ENCODE measurements around the gene ZNF565. TPM values are rescaled to one million over a fixed set of nuclear protein-coding genes. Genes with fewer than 3 reads are reported as not detected.

ZNF565 gene
- total and polyA plus RNA-seq, 2 of the 13 experiments (the other 11 are each of a cell fraction or from before 2014, with no cell fraction given) = 1.8 to 5.2 TPM

DNA sequence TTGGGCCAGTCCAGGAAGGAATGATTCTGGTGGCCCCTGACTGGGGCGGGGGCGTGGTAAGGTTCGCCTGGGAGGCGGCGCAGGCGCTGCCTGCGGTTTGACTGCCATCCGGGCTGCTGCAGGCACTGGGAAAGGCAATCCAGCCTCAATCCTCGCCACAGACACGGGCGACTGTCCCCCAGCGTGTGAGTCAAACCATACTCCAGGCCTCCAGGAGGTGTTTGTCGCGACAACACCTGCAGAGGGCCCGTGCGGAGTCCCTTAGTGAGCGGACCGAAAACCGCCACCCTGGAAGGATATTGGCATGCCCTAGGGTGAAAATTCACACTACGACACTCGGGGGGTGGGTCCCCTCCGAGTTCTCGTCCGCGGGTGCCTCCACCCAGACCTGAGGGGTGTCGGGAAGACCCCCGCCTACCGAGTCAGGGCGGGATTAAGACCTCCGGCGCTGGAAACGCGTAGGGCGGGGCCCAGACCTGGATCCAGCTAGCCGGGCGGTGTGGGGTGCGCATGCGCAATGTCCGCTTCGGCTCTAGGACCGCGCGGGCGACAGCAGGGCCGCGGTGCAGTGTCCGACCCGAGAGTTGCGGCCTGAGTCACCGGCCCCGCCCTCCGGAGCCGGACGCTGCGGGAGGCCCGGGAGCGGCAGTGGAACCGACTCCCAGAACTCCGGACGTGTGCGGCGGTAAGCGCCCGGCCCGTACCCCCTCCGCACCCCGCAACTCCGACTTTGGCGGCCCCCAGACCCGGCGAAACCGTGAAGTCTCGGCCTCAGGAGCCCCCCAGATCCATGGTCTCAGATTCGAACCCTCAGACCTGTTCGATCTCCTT lies 74.8 kb downstream of the ZNF565 start, which contains the start of gene CAPNS1 (continued):
- TF ChIP-seq FOXC1 (CRISPR knock-in tag; IDR thresholded peaks at IDR 0.05; ENCODE audit: borderline replicate concordance) (peak; percentile 72; the same call in 1 of the 2 replicates), ZNF142 (CRISPR knock-in tag; IDR thresholded peaks at IDR 0.05) (0 out of 2 replicates have a peak, but pooled peaks have one; percentile 44), RORA (CRISPR knock-in tag; IDR thresholded peaks at IDR 0.05) (no peak), ZNF878 (CRISPR knock-in tag; IDR thresholded peaks at IDR 0.05) (no peak), ETV5 (CRISPR knock-in tag; IDR thresholded peaks at IDR 0.05; ENCODE audit: borderline replicate concordance) (peak; percentile 75; the same call in 1 of the 2 replicates), KMT2B (CRISPR knock-in tag; IDR thresholded peaks at IDR 0.05) (peak; percentile 27; the same call in 1 of the 2 replicates), ZNF232 (CRISPR knock-in tag; IDR thresholded peaks at IDR 0.05; ENCODE audit: borderline replicate concordance) (peak; percentile 81; the same call in 1 of the 2 replicates), ZNF124 (CRISPR knock-in tag; IDR thresholded peaks at IDR 0.05) (no peak), SALL2 (CRISPR knock-in tag; IDR thresholded peaks at IDR 0.05) (peak; percentile 67), SMARCE1 (IDR thresholded peaks at IDR 0.05; ENCODE audit: borderline replicate concordance) (no peak), ZFP36 (IDR thresholded peaks at IDR 0.05; ENCODE audit: borderline replicate concordance, low read depth, low read length, partially characterized antibody) (no peak), MBD4 (IDR thresholded peaks at IDR 0.05; ENCODE audit: borderline replicate concordance, low read length) (no peak), ZNF713 (CRISPR knock-in tag; IDR thresholded peaks at IDR 0.05) (0 out of 2 replicates have a peak, but pooled peaks have one; percentile 90), RFXAP (CRISPR knock-in tag; IDR thresholded peaks at IDR 0.05; ENCODE audit: borderline replicate concordance) (peak; percentile 41; the same call in 1 of the 2 replicates)
- TF ChIP-seq, protein P1, sequence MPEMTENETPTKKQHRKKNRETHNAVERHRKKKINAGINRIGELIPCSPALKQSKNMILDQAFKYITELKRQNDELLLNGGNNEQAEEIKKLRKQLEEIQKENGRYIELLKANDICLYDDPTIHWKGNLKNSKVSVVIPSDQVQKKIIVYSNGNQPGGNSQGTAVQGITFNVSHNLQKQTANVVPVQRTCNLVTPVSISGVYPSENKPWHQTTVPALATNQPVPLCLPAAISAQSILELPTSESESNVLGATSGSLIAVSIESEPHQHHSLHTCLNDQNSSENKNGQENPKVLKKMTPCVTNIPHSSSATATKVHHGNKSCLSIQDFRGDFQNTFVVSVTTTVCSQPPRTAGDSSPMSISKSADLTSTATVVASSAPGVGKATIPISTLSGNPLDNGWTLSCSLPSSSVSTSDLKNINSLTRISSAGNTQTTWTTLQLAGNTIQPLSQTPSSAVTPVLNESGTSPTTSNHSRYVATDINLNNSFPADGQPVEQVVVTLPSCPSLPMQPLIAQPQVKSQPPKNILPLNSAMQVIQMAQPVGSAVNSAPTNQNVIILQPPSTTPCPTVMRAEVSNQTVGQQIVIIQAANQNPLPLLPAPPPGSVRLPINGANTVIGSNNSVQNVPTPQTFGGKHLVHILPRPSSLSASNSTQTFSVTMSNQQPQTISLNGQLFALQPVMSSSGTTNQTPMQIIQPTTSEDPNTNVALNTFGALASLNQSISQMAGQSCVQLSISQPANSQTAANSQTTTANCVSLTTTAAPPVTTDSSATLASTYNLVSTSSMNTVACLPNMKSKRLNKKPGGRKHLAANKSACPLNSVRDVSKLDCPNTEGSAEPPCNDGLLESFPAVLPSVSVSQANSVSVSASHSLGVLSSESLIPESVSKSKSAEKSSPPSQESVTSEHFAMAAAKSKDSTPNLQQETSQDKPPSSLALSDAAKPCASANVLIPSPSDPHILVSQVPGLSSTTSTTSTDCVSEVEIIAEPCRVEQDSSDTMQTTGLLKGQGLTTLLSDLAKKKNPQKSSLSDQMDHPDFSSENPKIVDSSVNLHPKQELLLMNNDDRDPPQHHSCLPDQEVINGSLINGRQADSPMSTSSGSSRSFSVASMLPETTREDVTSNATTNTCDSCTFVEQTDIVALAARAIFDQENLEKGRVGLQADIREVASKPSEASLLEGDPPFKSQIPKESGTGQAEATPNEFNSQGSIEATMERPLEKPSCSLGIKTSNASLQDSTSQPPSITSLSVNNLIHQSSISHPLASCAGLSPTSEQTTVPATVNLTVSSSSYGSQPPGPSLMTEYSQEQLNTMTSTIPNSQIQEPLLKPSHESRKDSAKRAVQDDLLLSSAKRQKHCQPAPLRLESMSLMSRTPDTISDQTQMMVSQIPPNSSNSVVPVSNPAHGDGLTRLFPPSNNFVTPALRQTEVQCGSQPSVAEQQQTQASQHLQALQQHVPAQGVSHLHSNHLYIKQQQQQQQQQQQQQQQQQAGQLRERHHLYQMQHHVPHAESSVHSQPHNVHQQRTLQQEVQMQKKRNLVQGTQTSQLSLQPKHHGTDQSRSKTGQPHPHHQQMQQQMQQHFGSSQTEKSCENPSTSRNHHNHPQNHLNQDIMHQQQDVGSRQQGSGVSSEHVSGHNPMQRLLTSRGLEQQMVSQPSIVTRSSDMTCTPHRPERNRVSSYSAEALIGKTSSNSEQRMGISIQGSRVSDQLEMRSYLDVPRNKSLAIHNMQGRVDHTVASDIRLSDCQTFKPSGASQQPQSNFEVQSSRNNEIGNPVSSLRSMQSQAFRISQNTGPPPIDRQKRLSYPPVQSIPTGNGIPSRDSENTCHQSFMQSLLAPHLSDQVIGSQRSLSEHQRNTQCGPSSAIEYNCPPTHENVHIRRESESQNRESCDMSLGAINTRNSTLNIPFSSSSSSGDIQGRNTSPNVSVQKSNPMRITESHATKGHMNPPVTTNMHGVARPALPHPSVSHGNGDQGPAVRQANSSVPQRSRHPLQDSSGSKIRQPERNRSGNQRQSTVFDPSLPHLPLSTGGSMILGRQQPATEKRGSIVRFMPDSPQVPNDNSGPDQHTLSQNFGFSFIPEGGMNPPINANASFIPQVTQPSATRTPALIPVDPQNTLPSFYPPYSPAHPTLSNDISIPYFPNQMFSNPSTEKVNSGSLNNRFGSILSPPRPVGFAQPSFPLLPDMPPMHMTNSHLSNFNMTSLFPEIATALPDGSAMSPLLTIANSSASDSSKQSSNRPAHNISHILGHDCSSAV (CRISPR knock-in tag; IDR thresholded peaks at IDR 0.05; ENCODE audit: borderline replicate concordance) = no peak

Measured in HepG2 (cell line).